ENCODE measurements around the gene ECSCR. TPM values are rescaled to one million over a fixed set of nuclear protein-coding genes. Genes with fewer than 3 reads are reported as not detected.

Gene ECSCR
- total and polyA plus RNA-seq, 2 of the 8 experiments (the other 6 are each of a cell fraction or from before 2014, with no cell fraction given) = 2.7 to 7.2 TPM

Small RNA genes lying within 50 kb of the gene (small RNA-seq; reads per million reads assigned to genes)
- gene RNU5B-4P (ENCODE audit: insufficient read depth) = not detected

Other genes starting within 250 kb of the ECSCR start
- 378 and 389 TPM in 2 replicates for gene MATR3, start 169.0 kb downstream of the ECSCR start, total RNA-seq (2021; fragmentation: NEBNext Ultra II Directional; extraction: Animal tissue kit (Norgen Biotek cat#: 25700))
- 90.6 and 116 TPM in 2 replicates for gene MATR3, start 169.0 kb downstream of the ECSCR start, polyA plus RNA-seq (2011; rRNA removed)
- 157 and 162 TPM in 2 replicates for gene PAIP2, start 120.9 kb downstream of the ECSCR start, total RNA-seq (2021; fragmentation: NEBNext Ultra II Directional; extraction: Animal tissue kit (Norgen Biotek cat#: 25700))
- gene PAIP2, start 120.9 kb downstream of the ECSCR start, polyA plus RNA-seq (2011; rRNA removed) = 68.8 and 87.6 TPM in 2 replicates
- not detected in 2 replicates for gene SLC23A1, start 79.4 kb downstream of the ECSCR start, total RNA-seq (2021; fragmentation: NEBNext Ultra II Directional; extraction: Animal tissue kit (Norgen Biotek cat#: 25700))
- gene SLC23A1, start 79.4 kb downstream of the ECSCR start, polyA plus RNA-seq (2011; rRNA removed) = 0.03 TPM in 1 of 2 replicates, not detected in the other
- 0.47 TPM in 1 of 2 replicates, not detected in the other for gene MZB1, start 72.8 kb downstream of the ECSCR start, total RNA-seq (2021; fragmentation: NEBNext Ultra II Directional; extraction: Animal tissue kit (Norgen Biotek cat#: 25700))
- gene MZB1, start 72.8 kb downstream of the ECSCR start, polyA plus RNA-seq (2011; rRNA removed) = 0.39 and 0.71 TPM in 2 replicates
- gene PROB1, start 67.6 kb downstream of the ECSCR start, total RNA-seq (2021; fragmentation: NEBNext Ultra II Directional; extraction: Animal tissue kit (Norgen Biotek cat#: 25700)) = 3.1 and 3.3 TPM in 2 replicates
- 0.89 and 1.9 TPM in 2 replicates for gene PROB1, start 67.6 kb downstream of the ECSCR start, polyA plus RNA-seq (2011; rRNA removed)
- gene SPATA24, start 58.7 kb downstream of the ECSCR start, total RNA-seq (2021; fragmentation: NEBNext Ultra II Directional; extraction: Animal tissue kit (Norgen Biotek cat#: 25700)) = 9.4 and 11.6 TPM in 2 replicates
- gene SPATA24, start 58.7 kb downstream of the ECSCR start, polyA plus RNA-seq (2011; rRNA removed) = 4.4 and 5.8 TPM in 2 replicates
- 22.0 and 29.2 TPM in 2 replicates for gene DNAJC18, start 23.2 kb downstream of the ECSCR start, total RNA-seq (2021; fragmentation: NEBNext Ultra II Directional; extraction: Animal tissue kit (Norgen Biotek cat#: 25700))
- gene DNAJC18, start 23.2 kb downstream of the ECSCR start, polyA plus RNA-seq (2011; rRNA removed) = 3.8 and 7.8 TPM in 2 replicates
- gene SMIM33, start 8.3 kb upstream of the ECSCR start, total RNA-seq (2021; fragmentation: NEBNext Ultra II Directional; extraction: Animal tissue kit (Norgen Biotek cat#: 25700)) = not detected in 2 replicates
- not detected in 2 replicates for gene SMIM33, start 8.3 kb upstream of the ECSCR start, polyA plus RNA-seq (2011; rRNA removed)
- 0.26 and 0.42 TPM in 2 replicates for gene STING1, start 20.0 kb upstream of the ECSCR start, total RNA-seq (2021; fragmentation: NEBNext Ultra II Directional; extraction: Animal tissue kit (Norgen Biotek cat#: 25700))
- 0.47 and 1.2 TPM in 2 replicates for gene STING1, start 20.0 kb upstream of the ECSCR start, polyA plus RNA-seq (2011; rRNA removed)
- gene UBE2D2, start 98.6 kb upstream of the ECSCR start, total RNA-seq (2021; fragmentation: NEBNext Ultra II Directional; extraction: Animal tissue kit (Norgen Biotek cat#: 25700)) = 194 and 203 TPM in 2 replicates
- 57.8 and 66.9 TPM in 2 replicates for gene UBE2D2, start 98.6 kb upstream of the ECSCR start, polyA plus RNA-seq (2011; rRNA removed)
- gene CXXC5, start 185.6 kb upstream of the ECSCR start, total RNA-seq (2021; fragmentation: NEBNext Ultra II Directional; extraction: Animal tissue kit (Norgen Biotek cat#: 25700)) = 74.0 and 78.3 TPM in 2 replicates
- 61.4 and 83.5 TPM in 2 replicates for gene CXXC5, start 185.6 kb upstream of the ECSCR start, polyA plus RNA-seq (2011; rRNA removed)